Measurements from ENCODE around the gene CD99L2. TPM values are rescaled to one million over a fixed set of nuclear protein-coding genes. Genes with fewer than 3 reads are reported as not detected.

The CD99L2 gene
- total and polyA plus RNA-seq, 2 of the 8 experiments (the other 6 are each of a cell fraction or from before 2014, with no cell fraction given) = 8.0 to 8.5 TPM

DNA sequence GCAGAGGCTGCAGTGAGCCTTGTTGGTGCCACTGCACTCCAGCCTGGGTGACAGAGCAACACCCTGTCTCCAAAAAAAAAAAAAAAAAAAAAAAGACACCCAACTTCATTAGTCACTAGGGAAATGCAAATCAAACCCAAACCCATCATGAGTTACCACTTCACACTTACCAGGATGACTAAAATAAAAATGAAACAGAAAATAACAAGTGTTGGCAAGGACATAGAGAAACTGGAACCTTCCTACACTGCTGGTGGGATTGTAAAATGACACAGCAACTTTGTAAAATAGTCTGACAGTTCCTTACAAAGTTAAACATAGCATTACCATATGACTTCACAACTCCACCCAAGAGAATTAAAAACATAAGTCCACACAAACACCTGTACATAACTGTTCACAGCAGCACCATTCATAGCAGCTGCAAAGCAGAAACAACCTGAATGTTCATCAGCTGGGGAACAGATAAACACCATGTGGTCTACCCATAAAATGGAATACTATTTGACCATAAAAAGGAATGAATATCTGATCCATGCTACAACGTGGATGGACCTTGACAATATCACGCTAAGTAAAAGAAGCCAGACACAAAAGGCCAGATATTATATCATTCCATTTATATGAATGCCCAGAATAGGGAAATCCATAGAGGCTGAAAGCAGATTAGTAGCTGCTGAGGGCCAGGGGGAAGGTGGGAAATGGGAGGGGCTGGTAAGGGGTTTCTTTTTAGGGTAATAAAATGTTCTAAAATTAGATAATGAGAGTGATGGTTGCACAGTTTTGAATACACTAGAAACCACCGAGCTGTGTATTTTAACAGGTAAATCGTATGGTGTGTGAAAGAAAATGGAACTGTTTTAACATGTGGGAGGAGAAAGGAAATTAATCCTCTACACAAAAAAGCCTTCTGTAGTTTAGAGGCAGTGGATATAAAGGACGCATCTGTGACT lies 18.3 kb downstream of the CD99L2 start (continued):
- TF ChIP-seq HDAC2 (IDR thresholded peaks at IDR 0.05; ENCODE audit: borderline replicate concordance in 1 of 2, low read depth in 2 of 2, low read length in 2 of 2) (no peak), CTBP2 (IDR thresholded peaks at IDR 0.05; ENCODE audit: borderline replicate concordance, insufficient read depth, insufficient read length, low read length) (no peak), FOSL1 (IDR thresholded peaks at IDR 0.05; ENCODE audit: insufficient read depth, low read depth, low read length) (no peak), GTF2F1 (IDR thresholded peaks at IDR 0.05; ENCODE audit: borderline replicate concordance, low read depth, low read length) (no peak), SIX5 (IDR thresholded peaks at IDR 0.05; ENCODE audit: low read depth, low read length) (no peak), ATF3 (IDR thresholded peaks at IDR 0.05; ENCODE audit: insufficient read depth, low read depth, low read length) (no peak)
- TF ChIP-seq, protein P1, sequence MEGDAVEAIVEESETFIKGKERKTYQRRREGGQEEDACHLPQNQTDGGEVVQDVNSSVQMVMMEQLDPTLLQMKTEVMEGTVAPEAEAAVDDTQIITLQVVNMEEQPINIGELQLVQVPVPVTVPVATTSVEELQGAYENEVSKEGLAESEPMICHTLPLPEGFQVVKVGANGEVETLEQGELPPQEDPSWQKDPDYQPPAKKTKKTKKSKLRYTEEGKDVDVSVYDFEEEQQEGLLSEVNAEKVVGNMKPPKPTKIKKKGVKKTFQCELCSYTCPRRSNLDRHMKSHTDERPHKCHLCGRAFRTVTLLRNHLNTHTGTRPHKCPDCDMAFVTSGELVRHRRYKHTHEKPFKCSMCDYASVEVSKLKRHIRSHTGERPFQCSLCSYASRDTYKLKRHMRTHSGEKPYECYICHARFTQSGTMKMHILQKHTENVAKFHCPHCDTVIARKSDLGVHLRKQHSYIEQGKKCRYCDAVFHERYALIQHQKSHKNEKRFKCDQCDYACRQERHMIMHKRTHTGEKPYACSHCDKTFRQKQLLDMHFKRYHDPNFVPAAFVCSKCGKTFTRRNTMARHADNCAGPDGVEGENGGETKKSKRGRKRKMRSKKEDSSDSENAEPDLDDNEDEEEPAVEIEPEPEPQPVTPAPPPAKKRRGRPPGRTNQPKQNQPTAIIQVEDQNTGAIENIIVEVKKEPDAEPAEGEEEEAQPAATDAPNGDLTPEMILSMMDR (IDR thresholded peaks at IDR 0.05; ENCODE audit: control extremely low read depth in 1 of 3, insufficient read depth in 1 of 3, low read depth in 1 of 3, low read length in 3 of 3) = no peak
